GM12801 (cell line): ENCODE results near the gene CYP2W1.

Experiments used
- CTCF ChIP-seq: IDR thresholded peaks from one replicate; pipeline ENCODE4 v1.5.1; 2011; ENCODE audit warnings: control low read depth; ENCODE audit not compliant: insufficient read length; ENCODE audit errors: extremely low read depth

Gene CYP2W1

DNA sequence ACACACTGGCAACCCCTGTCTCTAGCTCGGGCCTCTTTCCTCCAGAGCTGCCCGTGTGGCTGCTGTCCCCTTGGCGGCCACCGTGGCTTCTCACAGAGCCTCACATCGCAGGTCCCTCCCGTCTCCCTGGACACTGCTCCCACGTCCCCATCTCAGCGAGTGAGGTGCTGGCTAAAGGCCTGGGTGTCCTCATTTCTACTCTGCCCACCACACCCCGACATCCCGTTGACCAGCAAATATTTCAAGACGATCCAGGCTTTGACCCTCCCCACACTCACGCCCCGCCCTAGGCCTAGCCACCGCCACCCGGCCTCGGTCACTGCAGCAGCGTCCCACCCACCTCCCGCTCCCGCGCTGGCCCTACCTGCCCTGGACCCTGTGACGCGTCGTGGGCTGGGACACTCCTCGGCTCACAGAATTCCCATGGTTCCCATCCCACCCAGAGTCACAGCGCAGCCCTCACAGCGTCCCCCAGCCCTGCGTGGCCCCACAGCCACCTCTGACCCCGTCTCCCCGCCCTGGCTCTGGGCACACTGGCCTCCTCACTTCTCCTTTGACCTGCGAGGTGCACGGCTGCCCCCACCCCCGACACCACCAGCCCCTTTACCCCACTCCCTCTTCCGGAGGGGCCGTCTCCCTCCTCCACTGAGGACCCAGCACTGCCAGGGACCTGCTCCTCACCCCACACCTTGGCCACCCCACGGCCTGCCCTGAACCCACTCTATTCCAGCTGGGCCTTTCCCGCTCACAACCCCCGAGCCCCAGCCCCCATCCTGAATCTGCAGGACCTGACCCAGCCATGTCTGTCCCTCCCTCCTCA lies 35.4 kb upstream of the CYP2W1 start:
- TF ChIP-seq CTCF, result no peak

- TF ChIP-seq CTCF, result no peak
Measured at GRCh38 chr7:949021-949934, 33.7 kb upstream of the CYP2W1 start.

- TF ChIP-seq CTCF, result no peak
Measured at GRCh38 chr7:951881-952547, 31.0 kb upstream of the CYP2W1 start.

DNA sequence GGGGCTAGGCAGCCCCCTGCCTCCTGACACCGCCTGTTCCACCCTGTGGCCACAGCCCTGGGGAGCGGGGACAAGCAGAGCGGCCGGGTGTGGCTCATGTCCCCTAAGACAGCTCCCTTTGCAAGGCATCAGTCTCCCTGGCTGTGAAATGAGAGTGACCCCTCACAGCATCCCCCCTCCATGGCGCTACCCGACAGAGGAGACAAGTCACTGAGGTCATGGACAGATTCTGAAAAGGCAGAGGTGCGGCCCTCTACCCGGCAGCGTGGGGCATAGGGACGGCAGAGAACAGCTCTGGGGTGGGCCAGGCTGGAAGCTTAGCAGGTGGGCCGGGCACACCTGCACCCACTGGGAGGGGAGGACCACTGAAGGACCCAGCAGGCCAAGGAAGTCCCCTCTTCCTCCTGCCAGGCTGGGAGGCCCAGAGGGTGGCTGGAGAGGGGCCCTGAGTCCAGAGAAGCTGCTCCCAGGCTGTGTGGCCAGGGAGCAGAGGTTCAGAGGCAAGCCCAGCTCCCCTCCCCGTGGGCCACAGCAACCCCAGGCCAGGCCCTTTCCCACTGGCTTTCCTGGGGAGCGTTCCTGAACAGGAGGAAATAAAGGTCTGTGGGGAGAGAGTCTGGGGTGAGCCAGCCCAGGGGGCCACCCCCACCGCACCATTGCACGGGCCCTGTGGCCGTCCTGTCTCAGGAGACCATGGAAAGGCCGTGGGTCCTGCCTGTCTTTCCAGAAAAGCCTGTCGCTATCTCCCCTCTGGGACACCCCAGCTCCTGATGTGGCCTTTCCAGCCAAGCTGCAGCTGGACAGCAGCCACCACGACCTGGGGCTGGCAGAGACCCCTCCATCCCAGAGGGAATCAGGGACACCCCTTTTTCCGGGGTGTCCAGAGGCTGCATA lies 30.2 kb upstream of the CYP2W1 start:
- no peak for TF ChIP-seq CTCF

DNA sequence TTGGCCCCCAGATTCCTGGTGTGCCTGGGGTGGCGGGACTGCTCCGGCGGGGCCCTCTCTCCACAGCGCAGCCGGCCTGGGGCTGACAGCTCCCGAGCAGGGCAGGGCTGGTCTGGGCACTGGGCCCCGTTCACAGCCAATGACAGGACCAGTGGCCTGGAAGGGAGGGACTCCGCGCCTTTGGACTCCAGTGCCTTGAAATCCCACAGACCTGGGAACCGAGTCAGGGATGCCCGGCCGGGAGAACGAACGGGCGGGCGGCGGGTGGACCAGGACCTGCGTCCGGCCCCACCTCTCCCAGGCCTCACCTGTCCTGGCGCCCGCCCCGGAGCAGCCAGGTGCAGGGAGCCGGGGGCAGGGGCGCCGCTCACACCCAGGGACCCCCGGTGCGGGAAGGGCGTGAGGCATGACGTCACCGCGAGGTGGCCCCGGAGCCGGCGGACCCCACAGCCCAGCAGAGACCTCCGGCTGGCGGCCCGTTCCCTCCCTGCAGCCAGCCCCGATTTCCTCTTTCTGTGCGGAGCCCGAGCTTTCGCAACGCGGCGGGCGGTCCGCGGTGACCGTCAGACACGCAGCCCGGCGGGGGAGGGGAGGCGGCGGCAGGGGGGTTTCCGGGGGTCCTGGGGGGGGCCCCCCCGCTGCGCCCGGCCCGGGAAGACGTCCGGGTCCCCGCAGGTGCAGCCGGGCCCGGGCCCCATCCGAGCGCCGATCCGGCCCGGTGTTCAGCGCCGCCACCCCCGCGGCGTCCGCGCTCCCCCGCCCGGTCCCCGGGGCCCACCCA lies 29.2 kb upstream of the CYP2W1 start:
- TF ChIP-seq CTCF, result no peak

GRCh38 chr7:954330-955238 lies 28.4 kb upstream of the CYP2W1 start, which contains the start of gene ADAP1:
Gene ADAP1 (minus strand): TSS chr7:954680. CDS start chr7:954477, 203 bp downstream.
- TF ChIP-seq CTCF, result no peak
